H9 (cell line): ENCODE results near the gene CCDC138. TPM values are rescaled to one million over a fixed set of nuclear protein-coding genes. Genes with fewer than 3 reads are reported as not detected.

Experiments used
- DNase-seq: peaks from one replicate; pipeline ENCODE4 v3.0.0-alpha.2; 2017
- H2AFZ ChIP-seq: one replicate; pipeline ENCODE4 v1.6.1; 2013; ENCODE audit warnings: mild to moderate bottlenecking, low read length, control low read depth, moderate library complexity
- H2AK5ac ChIP-seq: 2 replicates; pipeline ENCODE4 v1.6.1; 2013; ENCODE audit warnings: low read length, control low read depth, mixed read lengths; ENCODE audit not compliant: insufficient read length
- H2BK120ac ChIP-seq: one replicate; pipeline ENCODE4 v1.6.1; 2013; ENCODE audit warnings: low read depth, mild to moderate bottlenecking, low read length, control low read depth, inconsistent platforms; ENCODE audit not compliant: poor library complexity, severe bottlenecking
- H2BK12ac ChIP-seq: 2 replicates; pipeline ENCODE4 v1.6.1; 2013; ENCODE audit warnings: low read length, control low read depth, mixed read lengths, low read depth; ENCODE audit not compliant: insufficient read length
- H2BK15ac ChIP-seq: 2 replicates; pipeline ENCODE4 v1.6.1; 2013; ENCODE audit warnings: low read depth, low read length, control low read depth
- H2BK20ac ChIP-seq: one replicate; pipeline ENCODE4 v1.6.1; 2013; ENCODE audit warnings: low read depth, mild to moderate bottlenecking, low read length, control low read depth, inconsistent platforms; ENCODE audit not compliant: poor library complexity, severe bottlenecking
- H2BK5ac ChIP-seq: 2 replicates; pipeline ENCODE4 v1.6.1; 2013; ENCODE audit warnings: low read length, control low read depth, mixed read lengths; ENCODE audit not compliant: insufficient read length
- H3K14ac ChIP-seq: 2 replicates; pipeline ENCODE4 v1.6.1; 2013; ENCODE audit warnings: low read length, control low read depth; ENCODE audit not compliant: insufficient read depth
- H3K18ac ChIP-seq: 2 replicates; pipeline ENCODE4 v1.6.1; 2013; ENCODE audit warnings: low read depth, mild to moderate bottlenecking, mixed read lengths, low read length, control low read depth; ENCODE audit not compliant: insufficient read length
- H3K23ac ChIP-seq: 2 replicates; pipeline ENCODE4 v1.6.1; 2013; ENCODE audit warnings: low read length, control low read depth, mixed read lengths, low read depth; ENCODE audit not compliant: insufficient read length
- H3K23me2 ChIP-seq: 2 replicates; pipeline ENCODE4 v1.6.1; 2013; ENCODE audit warnings: low read depth, mild to moderate bottlenecking, mixed read lengths, low read length, control low read depth; ENCODE audit not compliant: insufficient read length, poor library complexity, severe bottlenecking
- H3K27ac ChIP-seq: 2 replicates; pipeline ENCODE4 v1.5.1; 2013; ENCODE audit warnings: low read length, control low read depth, mixed read lengths, low read depth; ENCODE audit not compliant: insufficient read length
- H3K27me3 ChIP-seq: 2 replicates; pipeline ENCODE4 v1.6.1; 2013; ENCODE audit warnings: low read length, control low read depth, inconsistent platforms; ENCODE audit not compliant: insufficient read depth
- H3K4ac ChIP-seq: 2 replicates; pipeline ENCODE4 v1.6.1; 2013; ENCODE audit warnings: low read depth, mild to moderate bottlenecking, control low read depth, inconsistent platforms, low read length, moderate library complexity
- H3K4me1 ChIP-seq: 2 replicates; pipeline ENCODE4 v1.6.1; 2013; ENCODE audit warnings: low read length, control low read depth, inconsistent platforms; ENCODE audit not compliant: insufficient read depth
- H3K4me2 ChIP-seq: 2 replicates; pipeline ENCODE4 v1.6.1; 2013; ENCODE audit warnings: low read length, control low read depth, mixed read lengths; ENCODE audit not compliant: insufficient read length, insufficient read depth
- H3K56ac ChIP-seq: 2 replicates; pipeline ENCODE4 v1.6.1; 2013; ENCODE audit warnings: low read depth, mild to moderate bottlenecking, mixed read lengths, low read length, control low read depth; ENCODE audit not compliant: insufficient read length
- H3K79me1 ChIP-seq: 2 replicates; pipeline ENCODE4 v1.6.1; 2013; ENCODE audit warnings: low read depth, mild to moderate bottlenecking, moderate library complexity, low read length, control low read depth, inconsistent platforms; ENCODE audit not compliant: insufficient read depth, poor library complexity, severe bottlenecking
- H3K79me2 ChIP-seq: 2 replicates; pipeline ENCODE4 v1.6.1; 2013; ENCODE audit warnings: low read length, control low read depth, inconsistent platforms; ENCODE audit not compliant: insufficient read depth
- H3K9ac ChIP-seq: 2 replicates; pipeline ENCODE4 v1.6.1; 2013; ENCODE audit warnings: low read length, control low read depth, mixed read lengths; ENCODE audit not compliant: insufficient read length; ENCODE audit errors: extremely low read depth
- H3K9me3 ChIP-seq: one replicate; pipeline ENCODE4 v1.6.1; 2013; ENCODE audit warnings: low read depth, low read length, inconsistent platforms; ENCODE audit not compliant: control insufficient read depth
- H3T11ph ChIP-seq: one replicate; pipeline ENCODE4 v1.6.1; 2013; ENCODE audit warnings: mild to moderate bottlenecking, low read length, control low read depth, inconsistent platforms
- H4K20me1 ChIP-seq: one replicate; pipeline ENCODE4 v1.6.1; 2013; ENCODE audit not compliant: control insufficient read depth, insufficient read length, insufficient read depth
- H4K5ac ChIP-seq: 2 replicates; pipeline ENCODE4 v1.6.1; 2013; ENCODE audit warnings: low read depth, mild to moderate bottlenecking, mixed read lengths, low read length, control low read depth; ENCODE audit not compliant: insufficient read length
- H4K8ac ChIP-seq: replicated peaks from 2 replicates; pipeline ENCODE4 v1.6.1; 2013; ENCODE audit warnings: low read length, control low read depth, mixed read lengths, low read depth; ENCODE audit not compliant: insufficient read length
- H4K91ac ChIP-seq: 2 replicates; pipeline ENCODE4 v1.6.1; 2013; ENCODE audit warnings: low read depth, mild to moderate bottlenecking, moderate library complexity, mixed read lengths, low read length, control low read depth; ENCODE audit not compliant: insufficient read length
- H3K27ac Mint-ChIP-seq, 3 experiments: 2 replicates in 2 of 3; 3 replicates in 1 of 3; pipeline ENCODE4 v1.8.0; 2020 to 2021; ENCODE audit warnings: mixed read lengths in 3 of 3, mild to moderate bottlenecking in 1 of 3, moderate library complexity in 1 of 3
- H3K27me3 Mint-ChIP-seq: 2 replicates; pipeline ENCODE4 v1.8.0; 2021; ENCODE audit warnings: low read depth, mild to moderate bottlenecking, moderate library complexity, mixed read lengths
- H3K36me3 Mint-ChIP-seq, 3 experiments: 2 replicates in 2 of 3; 3 replicates in 1 of 3; pipeline ENCODE4 v1.8.0; 2020 to 2021; ENCODE audit warnings: low read depth in 3 of 3, mixed read lengths in 3 of 3; ENCODE audit not compliant: insufficient read depth in 1 of 3
- H3K4me1 Mint-ChIP-seq, 2 experiments: 2 replicates each; pipeline ENCODE4 v1.8.0; 2020; ENCODE audit warnings: mixed read lengths in 2 of 2
- H3K4me3 Mint-ChIP-seq, 2 experiments: 2 replicates in 1 of 2; 3 replicates in 1 of 2; pipeline ENCODE4 v1.8.0; 2020 to 2021; ENCODE audit warnings: mild to moderate bottlenecking in 2 of 2, mixed read lengths in 2 of 2, moderate library complexity in 1 of 2
- H3K9me3 Mint-ChIP-seq, 2 experiments: 2 replicates in 1 of 2; 3 replicates in 1 of 2; pipeline ENCODE4 v1.8.0; 2020; ENCODE audit warnings: mild to moderate bottlenecking in 2 of 2, mixed read lengths in 2 of 2, moderate library complexity in 1 of 2
- WGBS: extraction: QIAGEN DNeasy Blood & Tissue Kit; methylation state at CpG from one replicate; pipeline ENCODE4 v1.1.7; 2013; ENCODE audit warnings: missing lambda C conversion rate, low lambda C conversion rate, mixed read lengths; ENCODE audit not compliant: insufficient read length; ENCODE audit errors: extremely low coverage; 5-methylcytosine and 5-hydroxymethylcytosine counted together
- total RNA-seq: library from RNA; stranded (reverse); gene quantifications from 2 replicates; pipeline ENCODE4 v1.2.1, GENCODE V29; 2021
- TF ChIP-seq, protein P1 (sequence below): fragments of 200-600 bp; sonication (generic); conservative IDR thresholded peaks from 3 replicates; pipeline ENCODE4 v1.8.0; 2021; ENCODE audit warnings: antibody characterized with exemption, mild to moderate bottlenecking

CCDC138 gene
- total RNA-seq, 1 experiment from 2014 or later, result 32.7 TPM

DNA sequence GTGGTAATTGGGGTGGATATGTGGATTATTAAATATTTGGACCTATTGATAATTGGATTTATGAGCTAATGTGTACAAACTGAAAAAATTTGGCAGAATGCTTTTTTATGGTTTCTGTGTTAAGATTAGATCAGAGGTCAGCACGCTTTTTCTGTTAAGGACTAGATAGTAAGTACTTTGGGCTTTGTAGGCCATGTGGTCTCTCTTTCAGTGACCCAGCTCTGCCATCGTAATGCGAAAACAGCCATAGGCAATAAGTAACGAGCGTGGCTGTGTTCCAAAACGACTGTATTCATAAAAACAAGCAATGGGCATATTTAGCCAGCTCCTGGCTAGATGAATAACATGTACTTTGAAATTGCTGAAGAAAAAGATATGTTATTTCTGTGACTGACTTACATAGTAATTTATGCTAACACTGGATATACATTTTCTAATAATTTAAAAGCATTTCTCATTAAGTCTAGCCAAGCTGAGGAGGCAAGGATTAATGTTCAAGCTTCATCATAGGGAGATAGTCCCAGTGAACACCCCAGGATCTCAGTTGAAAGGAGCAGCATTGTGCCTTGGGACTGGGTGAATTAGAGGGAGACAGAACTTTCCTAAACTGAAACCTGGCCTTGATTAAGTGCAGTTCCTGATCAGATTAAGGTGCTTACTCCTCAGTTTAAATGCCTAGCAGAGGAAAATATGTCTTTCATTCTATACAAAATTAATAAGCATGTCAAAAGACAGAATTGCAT is 20.0 kb downstream of the CCDC138 start:
- H2BK20ac ChIP-seq, result no peak overlapping the region
- H2AFZ ChIP-seq, result no peak overlapping the region
- H3K4me1 ChIP-seq, result no peaks in the 10 kb centered on the region
- Mint-ChIP-seq H3K4me1 (no peaks in the 10 kb centered on the region), H3K36me3 (peaks cover 60 to 65% (median 65%) of the 10 kb centered on the region in 3 experiments), H3K27me3 (no peaks in the 10 kb centered on the region), H3K4me3 (no peak overlapping the region), H3K9me3 (peaks cover 24 to 27% of the 10 kb centered on the region in 2 experiments), H3K27ac (no peak overlapping the region)
- no peak overlapping the region for H4K8ac ChIP-seq
- H4K91ac ChIP-seq, result no peak overlapping the region
- H3K23me2 ChIP-seq, result no peaks in the 10 kb centered on the region
- H3K23ac ChIP-seq, result no peak overlapping the region
- H3K14ac ChIP-seq, result no peak overlapping the region
- H3K27ac ChIP-seq, result no peak overlapping the region
- no peaks in the 10 kb centered on the region for H3K9me3 ChIP-seq
- no peak for DNase-seq
- TF ChIP-seq, protein P1, sequence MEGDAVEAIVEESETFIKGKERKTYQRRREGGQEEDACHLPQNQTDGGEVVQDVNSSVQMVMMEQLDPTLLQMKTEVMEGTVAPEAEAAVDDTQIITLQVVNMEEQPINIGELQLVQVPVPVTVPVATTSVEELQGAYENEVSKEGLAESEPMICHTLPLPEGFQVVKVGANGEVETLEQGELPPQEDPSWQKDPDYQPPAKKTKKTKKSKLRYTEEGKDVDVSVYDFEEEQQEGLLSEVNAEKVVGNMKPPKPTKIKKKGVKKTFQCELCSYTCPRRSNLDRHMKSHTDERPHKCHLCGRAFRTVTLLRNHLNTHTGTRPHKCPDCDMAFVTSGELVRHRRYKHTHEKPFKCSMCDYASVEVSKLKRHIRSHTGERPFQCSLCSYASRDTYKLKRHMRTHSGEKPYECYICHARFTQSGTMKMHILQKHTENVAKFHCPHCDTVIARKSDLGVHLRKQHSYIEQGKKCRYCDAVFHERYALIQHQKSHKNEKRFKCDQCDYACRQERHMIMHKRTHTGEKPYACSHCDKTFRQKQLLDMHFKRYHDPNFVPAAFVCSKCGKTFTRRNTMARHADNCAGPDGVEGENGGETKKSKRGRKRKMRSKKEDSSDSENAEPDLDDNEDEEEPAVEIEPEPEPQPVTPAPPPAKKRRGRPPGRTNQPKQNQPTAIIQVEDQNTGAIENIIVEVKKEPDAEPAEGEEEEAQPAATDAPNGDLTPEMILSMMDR, result no peak
- H3K79me1 ChIP-seq, result no peaks in the 10 kb centered on the region
- H3K27me3 ChIP-seq, result no peaks in the 10 kb centered on the region
- no peaks in the 10 kb centered on the region; the same call in 1 of the 2 replicates for H3K79me2 ChIP-seq
- no peak overlapping the region for H3T11ph ChIP-seq
- no peak overlapping the region for H2BK15ac ChIP-seq
- no peak overlapping the region for H2BK5ac ChIP-seq
- no peak overlapping the region for H3K9ac ChIP-seq
- H3K56ac ChIP-seq, result no peak overlapping the region
- no peak overlapping the region for H2AK5ac ChIP-seq
- H3K18ac ChIP-seq, result no peak overlapping the region
- H4K20me1 ChIP-seq, result no peaks in the 10 kb centered on the region
- no peak overlapping the region for H2BK12ac ChIP-seq
- no peak overlapping the region for H4K5ac ChIP-seq
- H3K4ac ChIP-seq, result no peak overlapping the region
- no peak overlapping the region for H3K4me2 ChIP-seq
- no peak overlapping the region for H2BK120ac ChIP-seq
- no CpG with 5 or more reads among the region's 6 CpGs for WGBS
